ENCODE data around the gene ITGA1.
A peak's percentile ranks its signal among the peaks of the same experiment; 100 is the strongest.

DNA sequence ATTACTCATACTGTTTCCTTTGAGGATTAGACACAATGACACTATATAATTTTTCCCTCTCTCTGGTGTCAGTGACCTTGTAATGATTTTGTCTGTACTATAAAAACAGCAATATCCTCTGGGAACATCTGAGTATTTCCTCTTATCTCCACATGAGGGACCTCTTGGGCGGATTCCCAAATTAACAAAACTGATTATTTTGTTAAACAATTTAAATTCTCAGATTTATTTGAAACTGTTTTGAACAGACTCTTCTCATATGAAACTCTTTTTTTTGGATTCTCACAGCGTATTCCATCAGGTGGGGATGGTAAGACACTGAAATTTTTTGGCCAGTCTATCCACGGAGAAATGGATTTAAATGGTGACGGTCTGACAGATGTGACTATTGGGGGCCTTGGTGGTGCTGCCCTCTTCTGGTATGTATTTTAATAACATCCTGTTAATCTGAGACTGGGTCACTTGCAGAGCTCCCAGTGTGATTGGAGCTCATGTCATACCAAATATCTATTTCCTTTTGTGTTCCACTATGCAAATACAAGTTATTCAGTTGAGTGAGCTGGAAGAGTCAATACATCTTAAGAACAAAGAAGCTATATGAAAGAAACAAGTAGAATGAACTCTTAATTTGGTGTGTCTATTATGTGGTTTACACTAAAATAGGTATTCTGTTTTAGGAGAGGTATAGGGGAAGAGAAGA is 127.6 kb downstream of the ITGA1 start:
- TF ChIP-seq POLR2AphosphoS5 (IDR thresholded peaks at IDR 0.05), result no peak
- TF ChIP-seq, protein P1, sequence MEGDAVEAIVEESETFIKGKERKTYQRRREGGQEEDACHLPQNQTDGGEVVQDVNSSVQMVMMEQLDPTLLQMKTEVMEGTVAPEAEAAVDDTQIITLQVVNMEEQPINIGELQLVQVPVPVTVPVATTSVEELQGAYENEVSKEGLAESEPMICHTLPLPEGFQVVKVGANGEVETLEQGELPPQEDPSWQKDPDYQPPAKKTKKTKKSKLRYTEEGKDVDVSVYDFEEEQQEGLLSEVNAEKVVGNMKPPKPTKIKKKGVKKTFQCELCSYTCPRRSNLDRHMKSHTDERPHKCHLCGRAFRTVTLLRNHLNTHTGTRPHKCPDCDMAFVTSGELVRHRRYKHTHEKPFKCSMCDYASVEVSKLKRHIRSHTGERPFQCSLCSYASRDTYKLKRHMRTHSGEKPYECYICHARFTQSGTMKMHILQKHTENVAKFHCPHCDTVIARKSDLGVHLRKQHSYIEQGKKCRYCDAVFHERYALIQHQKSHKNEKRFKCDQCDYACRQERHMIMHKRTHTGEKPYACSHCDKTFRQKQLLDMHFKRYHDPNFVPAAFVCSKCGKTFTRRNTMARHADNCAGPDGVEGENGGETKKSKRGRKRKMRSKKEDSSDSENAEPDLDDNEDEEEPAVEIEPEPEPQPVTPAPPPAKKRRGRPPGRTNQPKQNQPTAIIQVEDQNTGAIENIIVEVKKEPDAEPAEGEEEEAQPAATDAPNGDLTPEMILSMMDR (IDR thresholded peaks at IDR 0.05), result peak; percentile 66 to 76 (median 69)
